ENCODE measurements around the gene PLOD1.
A peak's percentile ranks its signal among the peaks of the same experiment; 100 is the strongest.
"Not testable (repeated sequence)": the region's sequence is repeated elsewhere in the genome, so short reads cannot be mapped to it uniquely, and the experiment has no call there.

The PLOD1 gene

DNA sequence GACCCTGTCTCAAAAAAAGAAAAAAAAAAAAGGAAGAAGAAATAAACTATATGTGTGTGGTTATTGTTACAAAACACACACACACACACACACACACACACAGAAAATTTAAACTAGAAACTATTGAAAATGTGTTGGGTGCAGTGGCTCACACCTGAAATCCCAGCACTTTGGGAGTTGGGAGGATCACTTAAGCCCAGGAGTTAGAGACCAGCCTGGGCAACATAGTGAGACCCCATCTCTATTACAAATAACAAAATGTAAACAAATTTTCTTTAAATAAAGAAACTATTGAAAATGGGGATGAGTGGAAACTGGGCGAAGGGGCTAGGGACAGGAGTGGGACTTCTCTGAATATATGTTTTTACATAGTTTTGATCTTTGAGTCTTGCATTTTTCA lies 31.3 kb upstream of the PLOD1 start:
- ChIA-PET POLR2A (no interaction called here), CTCF (interaction anchor here (0.6 kb wide), 1 partner anchor 108 kb away, joined by 4 read pairs; no protein-coding TSS in a partner anchor)
- DNase-seq (ENCODE audit: extremely low spot score): no peak
- TF ChIP-seq ELF4 (IDR thresholded peaks at IDR 0.05): no peak
- TF ChIP-seq FOXA1 (IDR thresholded peaks at IDR 0.05): no peak
- TF ChIP-seq ARNT (IDR thresholded peaks at IDR 0.05): no peak
- TF ChIP-seq SP1 (IDR thresholded peaks at IDR 0.05): no peak
- TF ChIP-seq, protein P1, sequence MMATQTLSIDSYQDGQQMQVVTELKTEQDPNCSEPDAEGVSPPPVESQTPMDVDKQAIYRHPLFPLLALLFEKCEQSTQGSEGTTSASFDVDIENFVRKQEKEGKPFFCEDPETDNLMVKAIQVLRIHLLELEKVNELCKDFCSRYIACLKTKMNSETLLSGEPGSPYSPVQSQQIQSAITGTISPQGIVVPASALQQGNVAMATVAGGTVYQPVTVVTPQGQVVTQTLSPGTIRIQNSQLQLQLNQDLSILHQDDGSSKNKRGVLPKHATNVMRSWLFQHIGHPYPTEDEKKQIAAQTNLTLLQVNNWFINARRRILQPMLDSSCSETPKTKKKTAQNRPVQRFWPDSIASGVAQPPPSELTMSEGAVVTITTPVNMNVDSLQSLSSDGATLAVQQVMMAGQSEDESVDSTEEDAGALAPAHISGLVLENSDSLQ (IDR thresholded peaks at IDR 0.05): no peak
- TF ChIP-seq ZNF384 (IDR thresholded peaks at IDR 0.05): no peak
- TF ChIP-seq CTBP1 (IDR thresholded peaks at IDR 0.05; ENCODE audit: borderline replicate concordance): no peak
- no peak for TF ChIP-seq TARDBP (IDR thresholded peaks at IDR 0.05)
- TF ChIP-seq L3MBTL2 (conservative IDR thresholded peaks at IDR 0.05): no peak
- TF ChIP-seq FOXM1 (IDR thresholded peaks at IDR 0.05; ENCODE audit: borderline replicate concordance): no peak
- no peak for TF ChIP-seq SUZ12 (IDR thresholded peaks at IDR 0.05)
- TF ChIP-seq BHLHE40 (IDR thresholded peaks at IDR 0.05; ENCODE audit: borderline replicate concordance): no peak
- TF ChIP-seq LEF1 (IDR thresholded peaks at IDR 0.05; ENCODE audit: borderline replicate concordance): no peak
- no peak for TF ChIP-seq FOXK2 (IDR thresholded peaks at IDR 0.05)
- TF ChIP-seq HDGF (IDR thresholded peaks at IDR 0.05; ENCODE audit: borderline replicate concordance): no peak
- TF ChIP-seq NFRKB (IDR thresholded peaks at IDR 0.05): no peak

DNA sequence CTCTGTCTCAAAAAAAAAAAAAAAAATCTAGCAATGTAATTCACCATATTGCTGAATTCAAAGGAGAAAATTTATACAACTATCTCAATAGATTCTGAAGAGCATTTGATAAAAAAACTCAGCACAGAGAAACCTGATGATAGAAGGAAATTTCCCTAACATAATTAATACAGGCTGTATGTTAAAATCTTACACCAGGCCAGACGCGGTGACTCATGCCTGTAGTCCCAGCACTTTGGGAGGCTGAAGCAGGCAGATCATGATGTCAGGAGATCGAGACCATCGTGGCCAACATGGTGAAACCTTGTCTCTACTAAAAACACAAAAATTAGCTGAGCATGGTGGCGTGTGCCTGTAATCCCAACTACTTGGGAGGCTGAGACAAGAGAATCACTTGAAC lies 30.4 kb upstream of the PLOD1 start:
- POLR2A ChIA-PET; DNase-seq (ENCODE audit: extremely low spot score); CTCF ChIA-PET: not testable (repeated sequence)

DNA sequence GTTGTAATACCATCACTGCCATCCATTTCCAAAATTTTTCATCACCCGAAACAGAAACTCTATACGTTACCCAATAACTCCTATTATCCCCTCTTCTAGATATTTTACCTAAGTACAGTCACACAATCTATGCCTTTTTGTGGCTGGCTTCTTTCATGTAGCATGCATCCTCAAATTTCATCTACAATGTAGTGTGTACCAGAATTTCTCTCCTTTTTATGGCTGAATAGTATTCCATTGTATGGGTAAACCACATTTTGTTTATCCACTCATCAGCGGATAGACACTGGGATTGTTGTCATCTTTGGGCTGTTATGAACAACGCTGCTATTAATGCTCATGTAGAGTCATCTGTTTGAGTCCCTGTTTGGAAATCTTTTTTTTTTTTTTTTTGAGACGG lies 29.5 kb upstream of the PLOD1 start:
- ChIA-PET CTCF (no interaction called here), POLR2A (no interaction called here)
- no peak for DNase-seq (ENCODE audit: extremely low spot score)
- TF ChIP-seq, protein P1 (IDR thresholded peaks at IDR 0.05): no peak
- TF ChIP-seq SUZ12 (IDR thresholded peaks at IDR 0.05) (no peak), HDGF (IDR thresholded peaks at IDR 0.05; ENCODE audit: borderline replicate concordance) (no peak), FOXA1 (IDR thresholded peaks at IDR 0.05) (no peak), CTBP1 (IDR thresholded peaks at IDR 0.05; ENCODE audit: borderline replicate concordance) (no peak), FOXM1 (IDR thresholded peaks at IDR 0.05; ENCODE audit: borderline replicate concordance) (no peak)

DNA sequence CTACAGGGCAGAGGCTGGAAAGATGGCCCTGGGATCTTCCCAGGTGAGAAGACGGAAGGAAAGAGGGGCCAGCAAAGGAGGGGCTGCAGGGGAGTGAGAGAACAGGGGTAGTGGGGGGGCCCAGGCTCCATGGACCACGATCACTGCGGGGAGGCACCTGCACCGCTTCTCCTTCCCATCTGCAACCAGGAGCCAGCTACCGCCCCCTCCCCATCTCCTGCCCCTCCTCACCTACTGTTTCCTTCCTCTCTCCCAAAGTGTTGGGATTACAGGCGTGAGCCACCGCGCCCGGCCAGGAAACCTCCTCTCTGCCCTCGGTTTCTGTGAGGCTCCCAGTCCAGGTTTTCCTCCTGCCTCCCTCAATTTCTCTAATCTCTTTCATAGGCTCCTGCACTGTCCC lies 27.6 kb upstream of the PLOD1 start:
- TF ChIP-seq LEF1 (IDR thresholded peaks at IDR 0.05; ENCODE audit: borderline replicate concordance) (no peak), ZNF384 (IDR thresholded peaks at IDR 0.05) (no peak), NFRKB (IDR thresholded peaks at IDR 0.05) (no peak), ELF4 (IDR thresholded peaks at IDR 0.05) (no peak), SP1 (IDR thresholded peaks at IDR 0.05) (no peak), ARNT (IDR thresholded peaks at IDR 0.05) (no peak), HDGF (IDR thresholded peaks at IDR 0.05; ENCODE audit: borderline replicate concordance) (no peak), TARDBP (IDR thresholded peaks at IDR 0.05) (no peak)
- CTCF ChIA-PET: no interaction called here
- no peak for DNase-seq (ENCODE audit: extremely low spot score)
- POLR2A ChIA-PET: interaction anchor here (2.1 kb wide), 1 partner anchor 70 kb away, joined by 11 read pairs; no protein-coding TSS in a partner anchor

DNA sequence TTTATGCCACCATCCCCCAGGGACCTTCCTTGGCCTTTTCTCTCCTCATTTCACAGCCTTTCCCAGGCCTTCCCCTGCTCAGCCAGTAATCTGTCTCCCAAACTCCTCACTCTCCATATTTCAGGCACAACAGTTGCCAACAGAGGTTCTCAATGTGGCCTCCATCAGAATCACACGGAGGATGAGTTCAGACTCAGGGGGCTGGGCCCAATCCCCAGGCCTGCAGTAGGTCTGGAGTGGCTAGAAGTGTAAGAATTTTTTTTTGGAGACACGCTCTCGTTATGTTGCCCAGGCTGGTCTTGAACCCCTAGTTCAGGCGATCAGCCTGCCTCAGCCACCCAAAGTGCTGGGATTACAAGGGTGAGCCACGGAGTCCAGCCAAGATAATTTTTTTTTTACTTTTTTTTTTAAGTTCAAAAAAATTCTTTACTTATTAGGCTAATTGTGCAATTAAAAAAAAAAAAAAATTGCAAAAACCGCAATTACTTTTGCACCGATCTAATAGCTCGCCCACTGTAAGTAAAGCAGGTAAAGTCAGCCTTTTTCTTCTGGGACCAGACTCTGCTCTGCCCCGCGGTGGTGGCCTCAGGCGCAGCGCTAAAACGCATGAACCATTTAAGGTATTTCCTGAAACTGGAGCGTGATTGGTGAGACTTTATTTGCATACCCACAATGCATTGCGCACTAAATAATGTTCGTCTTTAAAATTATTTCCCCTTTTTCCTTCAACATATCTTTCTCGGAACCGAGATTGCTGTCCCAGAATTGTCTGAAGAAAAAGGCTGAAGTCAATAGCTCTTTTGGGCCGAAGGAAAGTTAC lies 27.0 kb upstream of the PLOD1 start:
- CTCF ChIA-PET: interaction anchor here (0.6 to 1.0 kb wide), 3 partner anchors 15 to 69 kb away, joined by 3 to 6 read pairs (median 4); no protein-coding TSS in a partner anchor
- TF ChIP-seq NFRKB (IDR thresholded peaks at IDR 0.05) (no peak), HDGF (IDR thresholded peaks at IDR 0.05; ENCODE audit: borderline replicate concordance) (no peak), FOXK2 (IDR thresholded peaks at IDR 0.05) (no peak), SP1 (IDR thresholded peaks at IDR 0.05) (no peak), FOXM1 (IDR thresholded peaks at IDR 0.05; ENCODE audit: borderline replicate concordance) (no peak), FOXA1 (IDR thresholded peaks at IDR 0.05) (no peak), SUZ12 (IDR thresholded peaks at IDR 0.05) (peak; percentile 80), BHLHE40 (IDR thresholded peaks at IDR 0.05; ENCODE audit: borderline replicate concordance) (no peak), L3MBTL2 (conservative IDR thresholded peaks at IDR 0.05) (no peak), LEF1 (IDR thresholded peaks at IDR 0.05; ENCODE audit: borderline replicate concordance) (no peak), TARDBP (IDR thresholded peaks at IDR 0.05) (no peak), ARNT (IDR thresholded peaks at IDR 0.05) (no peak), ZNF384 (IDR thresholded peaks at IDR 0.05) (peak; percentile 15; the same call in 1 of the 2 replicates), CTBP1 (IDR thresholded peaks at IDR 0.05; ENCODE audit: borderline replicate concordance) (no peak), ELF4 (IDR thresholded peaks at IDR 0.05) (peak; percentile 99)
- TF ChIP-seq, protein P1 (IDR thresholded peaks at IDR 0.05): no peak
- DNase-seq (ENCODE audit: extremely low spot score): peak; percentile 83
- POLR2A ChIA-PET: interaction anchor here (0.6 to 5.7 kb wide), 37 partner anchors 7 to 172 kb away, joined by 3 to 66 read pairs (median 6); partner anchors contain the start of genes AGTRAP, KIAA2013, MFN2 and MIIP

DNA sequence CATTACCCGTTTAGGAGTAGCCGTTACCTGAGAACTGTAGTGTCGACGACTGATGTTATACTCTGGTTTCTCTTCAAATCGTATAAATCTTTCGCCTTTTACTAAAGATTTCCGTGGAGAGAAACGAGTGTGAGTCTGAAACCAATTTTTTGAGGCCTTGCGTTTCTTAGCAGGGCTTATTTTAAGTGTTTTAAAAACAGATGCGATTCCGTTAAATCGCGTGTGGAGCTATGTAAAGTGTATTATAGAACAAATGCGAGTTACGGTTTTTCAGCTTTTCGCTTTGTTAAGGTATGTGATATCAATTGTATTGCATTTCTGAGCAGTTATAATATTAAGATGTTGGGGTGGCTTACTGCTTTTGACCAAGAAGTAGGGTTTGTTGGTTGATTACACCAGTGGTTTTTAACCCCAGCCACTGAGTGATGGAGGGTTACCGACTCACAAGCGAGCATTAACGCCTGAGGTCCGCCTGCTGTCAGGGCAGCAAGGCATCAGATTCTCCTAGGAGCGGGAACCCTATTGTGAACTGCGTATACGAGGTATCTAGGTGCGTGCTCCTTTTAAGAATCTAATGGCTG lies 26.3 kb upstream of the PLOD1 start:
- TF ChIP-seq FOXA1 (IDR thresholded peaks at IDR 0.05) (no peak), SP1 (IDR thresholded peaks at IDR 0.05) (no peak), FOXK2 (IDR thresholded peaks at IDR 0.05) (peak; percentile 89), CTBP1 (IDR thresholded peaks at IDR 0.05; ENCODE audit: borderline replicate concordance) (peak; percentile 48; the same call in 1 of the 2 replicates), ELF4 (IDR thresholded peaks at IDR 0.05) (peak; percentile 99), L3MBTL2 (conservative IDR thresholded peaks at IDR 0.05) (peak; percentile 70), ARNT (IDR thresholded peaks at IDR 0.05) (peak; percentile 76), TARDBP (IDR thresholded peaks at IDR 0.05) (peak; percentile 27; the same call in 1 of the 2 replicates), NFRKB (IDR thresholded peaks at IDR 0.05) (peak; percentile 87), BHLHE40 (IDR thresholded peaks at IDR 0.05; ENCODE audit: borderline replicate concordance) (peak; percentile 71), SUZ12 (IDR thresholded peaks at IDR 0.05) (no peak), FOXM1 (IDR thresholded peaks at IDR 0.05; ENCODE audit: borderline replicate concordance) (0 out of 2 replicates have a peak, but pooled peaks have one; percentile 7), ZNF384 (IDR thresholded peaks at IDR 0.05) (peak; percentile 56; the same call in 1 of the 2 replicates), LEF1 (IDR thresholded peaks at IDR 0.05; ENCODE audit: borderline replicate concordance) (peak; percentile 31; the same call in 1 of the 2 replicates), HDGF (IDR thresholded peaks at IDR 0.05; ENCODE audit: borderline replicate concordance) (no peak)
- TF ChIP-seq, protein P1 (IDR thresholded peaks at IDR 0.05): peak; percentile 82
- CTCF ChIA-PET: interaction anchor here (0.6 to 1.0 kb wide), 2 partner anchors 15 to 70 kb away, joined by 4 to 6 read pairs; no protein-coding TSS in a partner anchor
- POLR2A ChIA-PET: interaction anchor here (0.6 to 5.7 kb wide), 41 partner anchors 8 to 171 kb away, joined by 3 to 66 read pairs (median 6); partner anchors contain the start of genes AGTRAP, CLCN6, KIAA2013 and MFN2
- peak; percentile 65 for DNase-seq (ENCODE audit: extremely low spot score)

DNA sequence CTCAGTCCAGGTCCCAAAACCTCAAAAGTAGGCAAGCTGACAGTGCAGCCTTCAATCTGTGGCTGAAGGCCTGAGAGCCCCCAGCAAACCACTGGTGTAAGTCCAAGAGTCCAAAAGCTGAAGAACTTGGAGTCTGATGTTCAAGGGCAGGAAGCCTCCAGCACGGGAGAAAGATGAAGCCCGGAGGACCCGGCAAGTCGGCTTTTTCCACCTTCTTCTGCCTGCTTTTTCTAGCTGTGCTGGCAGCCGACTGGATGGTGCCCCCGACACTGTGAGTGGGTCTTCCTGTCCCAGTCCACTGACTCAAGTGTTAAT lies 23.6 kb upstream of the PLOD1 start:
- POLR2A ChIA-PET: interaction anchor here (1.4 to 5.7 kb wide), 7 partner anchors 8 to 128 kb away, joined by 4 to 57 read pairs (median 23); partner anchors contain the start of genes MFN2, MIIP and PLOD1
- DNase-seq (ENCODE audit: extremely low spot score); CTCF ChIA-PET: not testable (repeated sequence)
